Activated naive CD4-positive, alpha-beta T cell treated with anti-CD3 and anti-CD28 coated beads, Interleukin-2, amount 10 ng/mL, durations not matched to agents 7 days and 5 days (primary cell): ENCODE data around the gene CKS1B.
"Not testable (repeated sequence)": the region's sequence is repeated elsewhere in the genome, so short reads cannot be mapped to it uniquely, and the experiment has no call there.

Experiments used
- CTCF ChIA-PET: fragments of 350-600 bp; sonication (Branson Sonifier 250); formaldehyde crosslinking; loops from one replicate; lab custom pipeline; 2021; ENCODE audit warnings: antibody characterized with exemption; lab: Charles Lee
- DNase-seq: peaks from one replicate; pipeline ENCODE4 v3.0.0-alpha.2; 2020
- H3K27ac Mint-ChIP-seq: one replicate; pipeline ENCODE4 v1.8.0; 2021; ENCODE audit warnings: mild to moderate bottlenecking, moderate library complexity, mixed read lengths
- H3K27me3 Mint-ChIP-seq: one replicate; pipeline ENCODE4 v1.8.0; 2021; ENCODE audit warnings: mild to moderate bottlenecking, mixed read lengths
- H3K36me3 Mint-ChIP-seq: one replicate; pipeline ENCODE4 v1.8.0; 2021; ENCODE audit warnings: mixed read lengths
- H3K4me1 Mint-ChIP-seq: one replicate; pipeline ENCODE4 v1.8.0; 2021; ENCODE audit warnings: mixed read lengths
- H3K4me3 Mint-ChIP-seq: one replicate; pipeline ENCODE4 v1.8.0; 2021; ENCODE audit warnings: mild to moderate bottlenecking, moderate library complexity, mixed read lengths
- H3K9me3 Mint-ChIP-seq: one replicate; pipeline ENCODE4 v1.8.0; 2021; ENCODE audit warnings: mixed read lengths

The CKS1B gene

GRCh38 chr1:154992721-154993571 lies 18.5 kb downstream of the CKS1B start:
- H3K4me3 Mint-ChIP-seq, result no peak overlapping the region
- H3K36me3 Mint-ChIP-seq, result peaks cover 14% of the 10 kb centered on the region
- H3K4me1 Mint-ChIP-seq, result peaks cover 27% of the 10 kb centered on the region
- H3K27ac Mint-ChIP-seq, result no peak overlapping the region
- CTCF ChIA-PET, result interaction anchor here (1.1 to 8.8 kb wide), 5 partner anchors 9 to 214 kb away, joined by 3 to 72 read pairs (median 6); partner anchors contain the start of gene FLAD1
- DNase-seq, result no peak
- no peaks in the 10 kb centered on the region for H3K27me3 Mint-ChIP-seq
- H3K9me3 Mint-ChIP-seq, result no peaks in the 10 kb centered on the region

GRCh38 chr1:154993572-154994268 lies 19.2 kb downstream of the CKS1B start, which contains the start of gene LENEP:
TSS of gene LENEP (plus strand) at chr1:154993586. CDS start at chr1:154993608, 22 bp downstream.
- Mint-ChIP-seq H3K27me3 (no peaks in the 10 kb centered on the region), H3K9me3 (no peaks in the 10 kb centered on the region), H3K27ac (no peak within 1 kb of the TSS), H3K4me3 (no peak within 1 kb of the TSS), H3K4me1 (peaks cover 28% of the 10 kb centered on the region), H3K36me3 (peaks cover 8% of the 10 kb centered on the region)
- CTCF ChIA-PET, result interaction anchor here (0.6 to 8.8 kb wide), 10 partner anchors 10 to 213 kb away, joined by 3 to 72 read pairs (median 4); partner anchors contain the start of genes FLAD1 and PBXIP1
- DNase-seq, result no peak

GRCh38 chr1:154994269-154994587 lies 19.7 kb downstream of the CKS1B start:
- Mint-ChIP-seq H3K36me3 (peaks cover 4% of the 10 kb centered on the region), H3K27me3 (peaks cover 4% of the 10 kb centered on the region), H3K4me3 (no peak overlapping the region), H3K27ac (no peak overlapping the region), H3K9me3 (no peaks in the 10 kb centered on the region), H3K4me1 (peaks cover 30% of the 10 kb centered on the region)
- no peak for DNase-seq
- CTCF ChIA-PET, result interaction anchor here (0.6 to 8.8 kb wide), 10 partner anchors 10 to 213 kb away, joined by 3 to 72 read pairs (median 3); partner anchors contain the start of genes FLAD1 and PBXIP1

- Mint-ChIP-seq H3K9me3 (no peaks in the 10 kb centered on the region), H3K36me3 (peaks cover 2% of the 10 kb centered on the region), H3K27ac (no peak overlapping the region), H3K4me3 (no peak overlapping the region), H3K27me3 (peaks cover 4% of the 10 kb centered on the region), H3K4me1 (peaks cover 32% of the 10 kb centered on the region)
- DNase-seq, result no peak
- CTCF ChIA-PET, result interaction anchor here (0.6 to 8.8 kb wide), 10 partner anchors 10 to 212 kb away, joined by 3 to 72 read pairs (median 4); partner anchors contain the start of genes FLAD1, PBXIP1 and PYGO2
These were observed 20.1 kb downstream of the CKS1B start for GRCh38 chr1:154994591-154994990.

- H3K9me3 Mint-ChIP-seq, H3K27me3 Mint-ChIP-seq, H3K36me3 Mint-ChIP-seq, H3K27ac Mint-ChIP-seq, H3K4me3 Mint-ChIP-seq: not testable (repeated sequence)
- peaks cover 38% of the 10 kb centered on the region for H3K4me1 Mint-ChIP-seq
- CTCF ChIA-PET, result interaction anchor here (1.0 to 8.8 kb wide), 9 partner anchors 11 to 117 kb away, joined by 3 to 72 read pairs (median 5); partner anchors contain the start of genes FLAD1 and PYGO2
- DNase-seq, result peak; percentile 46
These were observed 21.0 kb downstream of the CKS1B start for GRCh38 chr1:154995301-154995983.

GRCh38 chr1:154996966-154997701 lies 22.7 kb downstream of the CKS1B start:
- no peaks in the 10 kb centered on the region for H3K9me3 Mint-ChIP-seq
- H3K4me3 Mint-ChIP-seq, result peak overlapping the region; percentile 21
- no peak for DNase-seq
- H3K27me3 Mint-ChIP-seq, result peaks cover 4% of the 10 kb centered on the region
- H3K27ac Mint-ChIP-seq, result no peak overlapping the region
- peaks cover 38% of the 10 kb centered on the region for H3K4me1 Mint-ChIP-seq
- no peaks in the 10 kb centered on the region for H3K36me3 Mint-ChIP-seq
- CTCF ChIA-PET, result interaction anchor here (0.9 to 8.8 kb wide), 11 partner anchors 12 to 47 kb away, joined by 3 to 72 read pairs (median 6); partner anchors contain the start of genes CKS1B, FLAD1, PBXIP1 and PYGO2

- peak overlapping the region; percentile 62 for H3K27ac Mint-ChIP-seq
- peaks cover under 1% of the 10 kb centered on the region for H3K36me3 Mint-ChIP-seq
- H3K27me3 Mint-ChIP-seq, result peaks cover 4% of the 10 kb centered on the region
- H3K9me3 Mint-ChIP-seq, result no peaks in the 10 kb centered on the region
- no peak overlapping the region for H3K4me3 Mint-ChIP-seq
- peaks cover 38% of the 10 kb centered on the region for H3K4me1 Mint-ChIP-seq
- DNase-seq, result no peak
- CTCF ChIA-PET, result interaction anchor here (1.0 to 8.8 kb wide), 18 partner anchors 10 to 87 kb away, joined by 3 to 72 read pairs (median 6); partner anchors contain the start of genes CKS1B, FLAD1, PBXIP1 and PMVK
These were observed 23.8 kb downstream of the CKS1B start for GRCh38 chr1:154998201-154998780.

- Mint-ChIP-seq H3K36me3 (peaks cover 4% of the 10 kb centered on the region), H3K27me3 (peaks cover 4% of the 10 kb centered on the region), H3K4me1 (peaks cover 42% of the 10 kb centered on the region), H3K9me3 (no peaks in the 10 kb centered on the region), H3K27ac (peak overlapping the region; percentile 85), H3K4me3 (peak overlapping the region; percentile 73)
- peak; percentile 76 for DNase-seq
- CTCF ChIA-PET, result interaction anchor here (1.0 to 8.8 kb wide), 18 partner anchors 9 to 87 kb away, joined by 3 to 72 read pairs (median 6); partner anchors contain the start of genes CKS1B, FLAD1, PBXIP1 and PMVK
These were observed 24.5 kb downstream of the CKS1B start for GRCh38 chr1:154998818-154999570.

GRCh38 chr1:154999571-155000410 lies 25.3 kb downstream of the CKS1B start:
- peaks cover 48% of the 10 kb centered on the region for H3K4me1 Mint-ChIP-seq
- peak overlapping the region; percentile 92 for H3K4me3 Mint-ChIP-seq
- CTCF ChIA-PET, result interaction anchor here (1.0 to 8.8 kb wide), 18 partner anchors 8 to 440 kb away, joined by 3 to 72 read pairs (median 6); partner anchors contain the start of genes FLAD1, PBXIP1, PMVK and PYGO2
- H3K9me3 Mint-ChIP-seq, result no peaks in the 10 kb centered on the region
- peak overlapping the region; percentile 90 for H3K27ac Mint-ChIP-seq
- H3K27me3 Mint-ChIP-seq, result peaks cover 4% of the 10 kb centered on the region
- H3K36me3 Mint-ChIP-seq, result peaks cover 6% of the 10 kb centered on the region
- peak; percentile 54 for DNase-seq

- Mint-ChIP-seq H3K27ac (peak overlapping the region; percentile 95), H3K4me1 (peaks cover 51% of the 10 kb centered on the region), H3K36me3 (peaks cover 6% of the 10 kb centered on the region), H3K27me3 (peaks cover 4% of the 10 kb centered on the region), H3K4me3 (peak overlapping the region; percentile 92), H3K9me3 (no peaks in the 10 kb centered on the region)
- peak; percentile 51 for DNase-seq
- CTCF ChIA-PET, result interaction anchor here (1.0 to 8.8 kb wide), 10 partner anchors 11 to 441 kb away, joined by 3 to 72 read pairs (median 12); partner anchors contain the start of genes FLAD1, PBXIP1 and PYGO2
These were observed 25.9 kb downstream of the CKS1B start for GRCh38 chr1:155000411-155000725.

- peak; percentile 90 for DNase-seq
- Mint-ChIP-seq H3K4me1 (peaks cover 56% of the 10 kb centered on the region), H3K4me3 (peak overlapping the region; percentile 92), H3K27me3 (peaks cover 4% of the 10 kb centered on the region), H3K9me3 (no peaks in the 10 kb centered on the region), H3K27ac (peak overlapping the region; percentile 95), H3K36me3 (peaks cover 6% of the 10 kb centered on the region)
- CTCF ChIA-PET, result interaction anchor here (1.0 to 8.8 kb wide), 12 partner anchors 11 to 441 kb away, joined by 3 to 72 read pairs (median 12); partner anchors contain the start of genes FLAD1, PBXIP1 and PYGO2
These were observed 26.4 kb downstream of the CKS1B start for GRCh38 chr1:155000726-155001424.
